Gastroesophageal sphincter (tissue), 3 donors: ENCODE measurements around the gene VIM.

Source experiments
- CTCF ChIP-seq, 4 experiments: fragments of 200-600 bp in 2 of 4; fragments of 450-650 bp in 2 of 4; sonication (generic) in 1 of 4; IDR thresholded peaks; one replicate each; pipeline ENCODE4 v1.5.1; 2017 to 2019; ENCODE audit warnings: antibody characterized with exemption in 4 of 4, mild to moderate bottlenecking in 2 of 4, moderate library complexity in 2 of 4
- POLR2AphosphoS5 ChIP-seq: sonication (generic); formaldehyde crosslinking; IDR thresholded peaks from one replicate; pipeline ENCODE4 v1.6.1; 2017; ENCODE audit warnings: antibody characterized with exemption

GRCh38 chr10:17213646-17214349, 14.2 kb upstream of the VIM start:
- TF ChIP-seq POLR2AphosphoS5 (no peak), CTCF (IDR thresholded peaks at IDR 0.05) (no peak)
